ENCODE data around the gene ARMC12. TPM values are rescaled to one million over a fixed set of nuclear protein-coding genes. Genes with fewer than 3 reads are reported as not detected.

The ARMC12 gene
- total RNA-seq, 1 donor from 2014 or later: not detected

- no peak overlapping the region for H3K4me3 ChIP-seq
- DNase-seq (no peak), ATAC-seq (no peak)
- H3K27ac ChIP-seq: no peak overlapping the region
- no peaks in the 10 kb centered on the region for H3K27me3 ChIP-seq (ENCODE audit: low read depth)
- TF ChIP-seq CTCF (IDR thresholded peaks at IDR 0.05): no peak
- no peaks in the 10 kb centered on the region for H3K9me3 ChIP-seq
- peaks cover 45% of the 10 kb centered on the region for H3K4me1 ChIP-seq
- intact Hi-C loops (cut with DNase I): no loop called here
- no peaks in the 10 kb centered on the region for H3K36me3 ChIP-seq
These were observed 20.0 kb upstream of the ARMC12 start for GRCh38 chr6:35716798-35717197.

- ATAC-seq: no peak
- no peaks in the 10 kb centered on the region for H3K27me3 ChIP-seq (ENCODE audit: low read depth)
- H3K4me1 ChIP-seq: peaks cover 55% of the 10 kb centered on the region
- TF ChIP-seq CTCF (IDR thresholded peaks at IDR 0.05): no peak
- H3K9me3 ChIP-seq: no peaks in the 10 kb centered on the region
- intact Hi-C loops (cut with DNase I): no loop called here
- H3K27ac ChIP-seq: peak overlapping the region; percentile 88
- H3K36me3 ChIP-seq: no peaks in the 10 kb centered on the region
- no peak overlapping the region for H3K4me3 ChIP-seq
- DNase-seq: no peak
These were observed 19.1 kb upstream of the ARMC12 start for GRCh38 chr6:35717449-35718374.

- no peak overlapping the region for H3K4me3 ChIP-seq
- no peaks in the 10 kb centered on the region for H3K27me3 ChIP-seq (ENCODE audit: low read depth)
- ATAC-seq (no peak), DNase-seq (no peak)
- H3K9me3 ChIP-seq: no peaks in the 10 kb centered on the region
- H3K27ac ChIP-seq: peak overlapping the region; percentile 88
- no peak for TF ChIP-seq CTCF (IDR thresholded peaks at IDR 0.05)
- H3K4me1 ChIP-seq: peaks cover 60% of the 10 kb centered on the region
- intact Hi-C loops (cut with DNase I): no loop called here
- H3K36me3 ChIP-seq: no peaks in the 10 kb centered on the region
These were observed 18.5 kb upstream of the ARMC12 start for GRCh38 chr6:35718375-35718736.

GRCh38 chr6:35718911-35719381, 17.9 kb upstream of the ARMC12 start:
- H3K4me1 ChIP-seq: peaks cover 65% of the 10 kb centered on the region
- no peaks in the 10 kb centered on the region for H3K9me3 ChIP-seq
- no peak for TF ChIP-seq CTCF (IDR thresholded peaks at IDR 0.05)
- H3K4me3 ChIP-seq: peak overlapping the region; percentile 47
- intact Hi-C loops (cut with DNase I): no loop called here
- ATAC-seq (no peak), DNase-seq (no peak)
- no peaks in the 10 kb centered on the region for H3K36me3 ChIP-seq
- H3K27ac ChIP-seq: peak overlapping the region; percentile 88
- H3K27me3 ChIP-seq (ENCODE audit: low read depth): no peaks in the 10 kb centered on the region

GRCh38 chr6:35719404-35719829, 17.4 kb upstream of the ARMC12 start:
- peak; percentile 29 to 33 for ATAC-seq

More at GRCh38 chr6:35719404-35719829, 17.4 kb upstream of the ARMC12 start:
- no peak for DNase-seq
- peak overlapping the region; percentile 47 for H3K4me3 ChIP-seq
- intact Hi-C loops (cut with DNase I): no loop called here
- no peaks in the 10 kb centered on the region for H3K36me3 ChIP-seq
- H3K27ac ChIP-seq: peak overlapping the region; percentile 88
- peaks cover 70% of the 10 kb centered on the region for H3K4me1 ChIP-seq
- H3K27me3 ChIP-seq (ENCODE audit: low read depth): no peaks in the 10 kb centered on the region
- H3K9me3 ChIP-seq: no peaks in the 10 kb centered on the region
- no peak for TF ChIP-seq CTCF (IDR thresholded peaks at IDR 0.05)

Measured in lower lobe of right lung (tissue), 2 donors.